ENCODE measurements around the gene PLA2G2C.

GRCh38 chr1:20185834-20186782 lies at the start of gene PLA2G2C, which contains the start of gene UBXN10:
- TF ChIP-seq EZH2 (IDR thresholded peaks at IDR 0.05; ENCODE audit: low read depth, low read length, severe bottlenecking): peak; percentile 39
- TF ChIP-seq CTCF (IDR thresholded peaks at IDR 0.05; ENCODE audit: control extremely low read depth in 1 of 3, insufficient read depth in 1 of 3, low read depth in 1 of 3, low read length in 3 of 3): no peak
- no peak for TF ChIP-seq CHD2 (IDR thresholded peaks at IDR 0.05; ENCODE audit: low read length)
- TF ChIP-seq RBBP5 (IDR thresholded peaks at IDR 0.05; ENCODE audit: borderline replicate concordance, low read depth, low read length): 0 out of 2 replicates have a peak, but pooled peaks have one; percentile 46
- no peak for TF ChIP-seq POLR2AphosphoS5 (IDR thresholded peaks at IDR 0.05; ENCODE audit: low read depth, low read length)
- no peak for TF ChIP-seq ATF2 (IDR thresholded peaks at IDR 0.05; ENCODE audit: low read length)

Data from H1 (cell line).